ENCODE data around the gene NKTR.
"Not testable (repeated sequence)": the region's sequence is repeated elsewhere in the genome, so short reads cannot be mapped to it uniquely, and the experiment has no call there.

NKTR gene

GRCh38 chr3:42595682-42596081 is 4.8 kb upstream of the NKTR start:
- DNase-seq (ENCODE audit: low spot score): no peak

DNA sequence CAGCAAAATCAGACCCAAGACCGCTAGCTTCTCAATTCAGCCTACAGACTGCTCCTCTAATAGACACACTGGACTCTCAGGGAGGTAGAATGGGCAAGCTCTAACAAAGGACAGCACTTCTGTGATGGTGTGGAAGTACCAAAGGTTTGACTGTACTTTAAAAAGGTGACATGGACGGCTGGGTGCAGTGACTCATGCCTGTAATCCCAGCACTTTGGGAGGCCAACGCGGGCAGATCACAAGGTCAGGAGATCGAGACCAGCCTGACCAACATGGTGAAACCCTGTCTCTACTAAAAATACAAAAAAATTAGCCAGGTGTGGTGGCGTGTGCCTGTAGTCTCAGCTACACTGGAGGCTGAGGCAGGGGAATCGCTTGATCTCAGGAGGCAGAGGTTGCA is 3.4 kb upstream of the NKTR start:
- DNase-seq (ENCODE audit: low spot score): not testable (repeated sequence)

DNA sequence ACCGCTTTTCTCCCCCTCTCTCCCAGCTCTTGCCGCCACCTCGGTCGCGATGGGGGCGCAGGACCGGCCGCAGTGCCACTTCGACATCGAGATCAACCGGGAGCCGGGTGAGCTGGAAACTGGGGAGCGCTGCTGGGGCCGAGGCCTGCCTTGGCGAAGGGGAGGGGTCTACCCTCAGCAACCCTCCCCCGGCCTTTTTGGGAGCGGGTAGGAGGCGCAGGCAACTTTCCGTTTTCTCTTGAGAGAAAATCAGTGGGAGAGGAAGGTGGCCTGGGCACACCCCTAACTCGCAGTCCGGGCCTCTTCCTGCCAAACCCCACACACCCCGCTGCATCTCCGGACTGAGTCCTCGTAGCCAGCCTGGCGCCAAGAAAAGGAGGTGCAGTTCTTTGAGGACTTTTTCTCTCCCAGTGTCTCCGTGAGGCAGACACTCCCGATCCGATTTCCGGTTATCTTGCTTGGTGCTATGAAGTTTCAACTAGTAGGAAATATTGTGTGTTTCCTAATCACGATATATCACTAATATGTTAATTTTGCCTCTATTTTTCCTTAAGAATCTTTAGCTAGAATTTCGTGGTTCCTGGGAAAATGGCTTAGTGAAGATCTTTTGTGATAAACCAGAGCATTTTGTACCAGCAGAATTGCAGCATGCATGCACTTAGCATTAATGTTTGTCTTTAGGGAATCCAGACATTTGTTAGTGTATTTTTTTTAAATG is 631 bp downstream of the NKTR start:
- DNase-seq (ENCODE audit: low spot score): peak; percentile 47

GRCh38 chr3:42601896-42602581 is 1.6 kb downstream of the NKTR start:
- no peak for DNase-seq (ENCODE audit: low spot score)

GRCh38 chr3:42602961-42603360 is 2.5 kb downstream of the NKTR start:
- no peak for DNase-seq (ENCODE audit: low spot score)

DNA sequence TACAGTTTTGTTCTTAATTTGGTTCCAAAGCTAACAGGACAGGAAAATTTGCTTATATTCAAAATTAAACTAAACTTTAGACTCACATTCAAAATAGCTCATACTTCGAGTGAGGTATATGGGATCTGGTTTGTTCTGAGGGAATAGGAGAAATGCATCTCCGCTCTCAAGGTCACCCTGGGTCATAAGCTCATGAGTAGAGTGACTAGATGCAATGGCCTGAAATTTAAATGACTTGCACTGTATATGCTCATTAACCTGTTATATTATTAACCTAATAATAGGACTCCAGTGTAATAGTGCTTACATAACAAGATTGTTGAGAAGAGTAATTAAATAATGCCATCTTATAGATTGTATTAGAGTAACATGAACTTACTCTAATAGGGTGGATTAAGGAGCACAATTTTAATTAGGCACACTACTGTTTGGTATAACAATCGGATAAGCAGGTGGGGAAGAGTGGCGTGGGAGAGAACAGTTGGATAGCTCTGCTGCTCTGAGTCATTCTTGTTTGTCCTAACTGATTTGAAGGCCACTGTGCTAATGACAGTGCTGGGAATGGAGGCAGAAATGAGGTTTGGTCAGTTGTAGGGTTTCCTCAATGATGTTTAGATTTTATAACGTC is 5.2 kb downstream of the NKTR start:
- peak; percentile 56 for DNase-seq (ENCODE audit: low spot score)

DNA sequence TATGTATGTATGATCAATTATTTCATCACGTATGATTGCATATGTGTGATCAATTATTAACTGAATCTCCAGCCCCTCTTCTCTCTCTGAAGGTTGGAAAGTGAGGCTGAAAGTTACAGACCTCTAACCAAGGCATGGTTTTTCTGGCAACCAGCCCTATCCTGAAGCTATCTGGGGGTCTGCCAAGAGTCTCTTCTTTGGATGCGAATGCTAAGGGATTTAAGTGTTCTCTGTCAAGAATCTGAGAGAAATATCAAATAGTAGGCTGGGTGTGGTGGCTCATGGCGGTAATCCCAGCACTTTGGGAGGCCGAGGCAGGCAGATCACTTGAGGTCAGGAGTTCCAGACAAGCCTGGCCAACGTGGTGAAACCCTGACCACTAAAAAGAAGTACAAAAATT is 8.1 kb downstream of the NKTR start:
- DNase-seq (ENCODE audit: low spot score): peak; percentile 26

DNA sequence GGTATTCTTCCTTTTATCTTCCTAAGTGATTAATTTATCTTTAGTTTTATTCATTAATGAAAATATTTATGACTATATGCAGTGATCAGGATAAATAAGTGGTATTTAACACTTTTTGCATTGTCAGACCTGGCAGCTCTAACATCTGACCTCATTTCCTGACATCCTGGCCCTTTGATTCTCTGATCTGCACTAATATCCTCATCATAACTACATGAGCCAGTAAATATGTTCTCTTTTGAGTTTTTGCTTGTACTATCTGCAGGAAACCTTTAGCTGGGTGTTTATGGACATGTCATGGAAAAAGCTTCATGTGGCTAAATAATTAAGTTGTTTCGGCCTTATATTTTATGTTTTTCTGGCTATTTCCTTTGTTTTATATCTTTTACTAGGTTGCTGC is 10.5 kb downstream of the NKTR start:
- no peak for DNase-seq (ENCODE audit: low spot score)

- DNase-seq (ENCODE audit: low spot score): no peak
These were observed 11.7 kb downstream of the NKTR start for GRCh38 chr3:42612217-42612616.

GRCh38 chr3:42612928-42613327 is 12.4 kb downstream of the NKTR start:
- DNase-seq (ENCODE audit: low spot score): no peak

GRCh38 chr3:42613462-42613861 is 13.0 kb downstream of the NKTR start:
- DNase-seq (ENCODE audit: low spot score): no peak

GRCh38 chr3:42631620-42632019 is 31.1 kb downstream of the NKTR start:
- no peak for DNase-seq (ENCODE audit: low spot score)

DNA sequence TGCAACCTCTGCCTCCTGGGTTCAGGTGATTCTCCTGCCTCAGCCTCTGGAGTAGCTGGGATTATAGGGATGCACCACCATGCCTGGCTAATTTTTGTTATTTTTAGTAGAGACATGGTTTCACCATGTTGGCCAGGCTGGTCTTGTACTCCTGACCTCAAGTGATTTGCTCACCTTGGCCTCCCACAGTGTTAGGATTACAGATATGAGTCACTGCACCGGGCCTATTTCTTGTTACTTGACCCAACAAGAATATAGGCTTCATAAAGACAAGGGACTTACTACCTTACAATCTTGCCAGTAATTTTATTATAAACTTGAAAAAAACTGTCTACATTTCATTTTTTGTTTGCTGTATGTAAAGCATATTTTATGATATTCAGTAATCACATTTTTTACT is 31.7 kb downstream of the NKTR start:
- no peak for DNase-seq (ENCODE audit: low spot score)

- no peak for DNase-seq (ENCODE audit: low spot score)
These were observed 33.1 kb downstream of the NKTR start for GRCh38 chr3:42633544-42633943.

GRCh38 chr3:42635111-42635510 is 34.6 kb downstream of the NKTR start:
- DNase-seq (ENCODE audit: low spot score): peak; percentile 51

DNA sequence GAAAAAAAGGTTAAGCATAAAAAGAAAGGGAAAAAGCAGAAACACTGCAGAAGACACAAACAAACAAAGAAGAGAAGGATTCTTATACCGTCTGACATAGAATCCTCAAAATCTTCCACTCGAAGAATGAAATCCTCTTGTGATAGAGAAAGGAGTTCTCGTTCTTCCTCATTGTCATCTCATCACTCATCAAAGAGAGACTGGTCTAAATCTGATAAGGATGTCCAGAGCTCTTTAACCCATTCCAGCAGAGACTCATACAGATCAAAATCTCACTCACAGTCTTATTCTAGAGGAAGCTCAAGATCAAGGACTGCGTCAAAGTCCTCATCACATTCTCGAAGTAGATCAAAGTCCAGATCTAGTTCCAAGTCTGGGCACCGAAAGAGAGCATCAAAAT is 36.5 kb downstream of the NKTR start:
- DNase-seq (ENCODE audit: low spot score): no peak

- no peak for DNase-seq (ENCODE audit: low spot score)
These were observed 37.9 kb downstream of the NKTR start for GRCh38 chr3:42638339-42638842.

DNA sequence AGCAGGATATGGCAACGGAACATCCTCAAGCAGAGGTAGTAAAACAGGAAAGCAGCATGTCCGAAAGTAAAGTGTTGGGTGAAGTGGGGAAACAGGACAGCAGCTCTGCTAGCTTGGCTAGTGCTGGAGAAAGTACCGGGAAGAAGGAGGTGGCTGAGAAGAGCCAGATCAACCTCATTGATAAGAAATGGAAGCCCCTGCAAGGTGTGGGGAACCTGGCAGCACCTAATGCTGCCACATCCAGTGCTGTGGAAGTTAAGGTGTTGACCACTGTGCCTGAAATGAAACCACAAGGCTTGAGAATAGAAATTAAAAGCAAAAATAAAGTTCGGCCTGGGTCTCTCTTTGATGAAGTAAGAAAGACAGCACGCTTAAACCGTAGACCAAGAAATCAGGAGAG is 38.7 kb downstream of the NKTR start:
- DNase-seq (ENCODE audit: low spot score): no peak

DNA sequence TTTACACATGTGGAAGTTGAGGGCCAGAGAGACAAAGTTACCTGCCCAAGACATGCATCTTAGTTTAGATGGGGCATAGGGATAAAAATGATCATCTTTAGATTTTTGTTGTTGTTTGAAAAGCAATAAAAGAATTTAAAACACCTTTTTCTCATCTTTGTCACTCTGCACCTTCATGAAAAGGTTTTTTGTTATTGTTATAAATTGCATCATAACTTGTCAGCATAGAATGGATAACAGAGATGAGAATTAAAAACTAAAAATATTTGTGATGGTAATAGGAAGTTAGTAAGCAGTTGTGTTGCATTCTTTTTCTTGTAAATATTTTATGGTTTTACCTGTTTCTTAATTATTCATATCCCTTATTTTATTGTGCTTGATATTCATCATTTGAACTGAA is 39.6 kb downstream of the NKTR start:
- DNase-seq (ENCODE audit: low spot score): no peak

- no peak for DNase-seq (ENCODE audit: low spot score)
These were observed 40.4 kb downstream of the NKTR start for GRCh38 chr3:42640771-42641370.

DNA sequence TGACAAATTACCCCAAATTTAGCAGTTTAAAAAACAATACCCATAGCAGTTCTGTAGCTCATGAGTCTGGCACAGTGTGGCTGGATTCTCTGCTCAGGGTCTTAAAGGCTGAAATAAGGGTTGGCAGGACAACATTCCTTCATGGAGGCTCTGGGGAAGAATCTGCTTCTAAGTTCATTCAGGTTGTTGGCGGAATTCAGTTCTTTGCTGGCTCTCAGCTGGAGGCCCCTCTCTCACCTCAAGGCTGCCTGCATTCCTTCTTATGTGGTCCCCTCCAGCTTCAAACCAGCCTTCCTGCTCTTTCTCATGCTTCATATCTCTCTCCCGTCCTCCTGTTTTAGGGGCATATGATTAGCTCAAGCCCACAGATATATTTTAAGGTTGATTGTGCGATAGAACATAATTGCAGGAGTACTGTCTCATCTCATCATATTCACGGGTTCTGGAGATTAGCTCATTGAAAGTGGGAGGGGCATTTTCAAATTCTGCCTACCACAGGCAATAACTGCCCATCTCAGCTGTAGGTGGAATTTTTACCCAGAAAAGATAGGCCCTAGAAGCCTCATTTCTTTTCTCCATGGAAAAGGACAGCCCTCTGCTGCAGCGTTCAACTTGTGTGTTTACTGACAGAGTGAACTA is 47.5 kb downstream of the NKTR start:
- DNase-seq (ENCODE audit: low spot score): no peak

- DNase-seq (ENCODE audit: low spot score): peak; percentile 39
These were observed 48.5 kb downstream of the NKTR start for GRCh38 chr3:42649006-42649405.

Data from pons (tissue), 1 donor.